SK-N-MC (cell line): ENCODE results near the gene RAD50.

Experiments
- EZH2 ChIP-seq: fragments of 200-600 bp; sonication (generic); IDR thresholded peaks from one replicate; pipeline ENCODE4 v1.6.1; 2017; ENCODE audit warnings: antibody characterized with exemption
- FOXP2 ChIP-seq: optimal IDR thresholded peaks from 2 replicates; pipeline ENCODE3; 2011; ENCODE audit warnings: mild to moderate bottlenecking, moderate library complexity; ENCODE audit not compliant: insufficient read depth; ENCODE audit errors: extremely low read length, control extremely low read depth
- POLR2AphosphoS5 ChIP-seq: IDR thresholded peaks from 2 replicates; pipeline ENCODE4 v1.6.1; 2012; ENCODE audit warnings: mild to moderate bottlenecking, low read depth, low read length, borderline replicate concordance

DNA sequence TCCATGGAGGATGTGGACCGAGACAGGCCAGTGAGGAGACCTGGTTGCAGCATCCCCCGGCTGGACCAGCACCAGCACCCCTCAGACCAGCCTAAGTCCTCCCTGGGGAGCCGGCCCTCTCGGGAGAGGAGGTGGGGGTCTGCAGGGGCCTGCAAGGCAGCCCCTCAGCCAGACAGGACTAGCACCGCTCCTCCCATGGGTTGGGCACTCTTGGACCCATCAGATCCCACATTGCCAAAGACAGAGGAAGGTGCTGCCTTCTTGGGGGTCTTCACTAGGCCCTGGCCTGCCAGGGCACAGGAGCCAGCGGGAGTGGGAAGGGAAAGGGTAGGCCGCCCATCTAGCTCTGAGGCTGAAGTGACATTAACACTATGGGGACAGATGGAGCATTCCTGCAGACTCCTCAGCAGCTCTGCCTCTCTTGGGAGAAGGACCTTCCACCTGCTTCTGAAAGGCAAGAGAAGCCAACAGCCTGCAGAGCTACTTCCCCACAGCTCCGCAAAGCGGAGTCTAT lies 108.0 kb downstream of the RAD50 start:
- TF ChIP-seq POLR2AphosphoS5 (no peak), EZH2 (no peak), FOXP2 (no peak)
